GM12891 (cell line): ENCODE results near the gene PRDM16.

ENCODE experiments used
- PAX5 ChIP-seq: IDR thresholded peaks from 2 replicates; pipeline ENCODE4 v1.6.1; 2011; ENCODE audit warnings: low read length, moderate library complexity, mild to moderate bottlenecking; ENCODE audit not compliant: insufficient read depth, severe bottlenecking
- POLR2A ChIP-seq: IDR thresholded peaks from 2 replicates; pipeline ENCODE4 v1.6.1; 2011; ENCODE audit warnings: low read depth, low read length, control low read depth
- POLR2AphosphoS5 ChIP-seq: IDR thresholded peaks from 2 replicates; pipeline ENCODE4 v1.6.1; 2011; ENCODE audit warnings: low read depth, low read length, control low read depth
- SPI1 ChIP-seq: IDR thresholded peaks from 2 replicates; pipeline ENCODE4 v1.6.1; 2011; ENCODE audit warnings: low read depth, low read length, control low read depth
- TAF1 ChIP-seq: IDR thresholded peaks from 2 replicates; pipeline ENCODE4 v1.6.1; 2011; ENCODE audit warnings: low read depth, low read length, control low read depth

DNA sequence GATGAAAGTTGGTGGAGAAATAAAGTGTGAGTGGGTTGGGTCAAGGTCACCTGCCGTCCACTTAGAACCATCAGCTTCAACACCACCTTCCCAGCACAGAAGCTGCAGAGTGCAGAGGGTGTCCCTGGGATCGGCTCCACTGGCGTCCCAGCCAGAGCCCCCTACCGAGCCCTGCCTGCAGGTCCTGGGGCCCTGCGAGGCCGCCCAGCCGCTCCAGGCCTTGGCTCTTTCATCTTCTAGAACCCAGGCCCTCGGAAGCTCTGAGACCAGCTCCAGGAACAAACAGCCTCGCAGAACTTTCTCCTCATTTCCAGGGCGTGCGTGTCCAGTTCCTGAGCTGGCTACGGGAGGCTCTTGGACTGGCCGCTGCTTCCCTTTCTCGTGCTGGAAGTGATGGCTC, 166.0 kb downstream of the PRDM16 start:
- no peak for TF ChIP-seq TAF1
- no peak for TF ChIP-seq POLR2A
- no peak for TF ChIP-seq POLR2AphosphoS5
- no peak for TF ChIP-seq SPI1
- no peak for TF ChIP-seq PAX5
